HUES6 (cell line): Measurements from ENCODE around the gene SLC4A9.

Source experiments
- H3K27ac ChIP-seq: 2 replicates; pipeline ENCODE4 v1.7.0; 2013; ENCODE audit warnings: low read depth, mild to moderate bottlenecking, low read length, inconsistent platforms
- H3K27me3 ChIP-seq: 2 replicates; pipeline ENCODE4 v1.6.1; 2013; ENCODE audit warnings: low read length; ENCODE audit not compliant: control insufficient read depth, insufficient read depth
- H3K36me3 ChIP-seq: 2 replicates; pipeline ENCODE4 v1.6.1; 2013; ENCODE audit warnings: low read length; ENCODE audit not compliant: control insufficient read depth, insufficient read depth
- H3K4me1 ChIP-seq: 2 replicates; pipeline ENCODE4 v1.6.1; 2013; ENCODE audit warnings: low read length; ENCODE audit not compliant: control insufficient read depth, insufficient read depth
- H3K4me3 ChIP-seq: 2 replicates; pipeline ENCODE4 v1.5.1; 2013; ENCODE audit warnings: low read depth, low read length
- H3K9ac ChIP-seq: one replicate; pipeline ENCODE4 v1.6.1; 2013; ENCODE audit warnings: mild to moderate bottlenecking, low read length
- H3K9me3 ChIP-seq: 2 replicates; pipeline ENCODE4 v1.6.1; 2013; ENCODE audit warnings: low read depth, low read length; ENCODE audit not compliant: control insufficient read depth, insufficient read depth

Gene SLC4A9, protein sequence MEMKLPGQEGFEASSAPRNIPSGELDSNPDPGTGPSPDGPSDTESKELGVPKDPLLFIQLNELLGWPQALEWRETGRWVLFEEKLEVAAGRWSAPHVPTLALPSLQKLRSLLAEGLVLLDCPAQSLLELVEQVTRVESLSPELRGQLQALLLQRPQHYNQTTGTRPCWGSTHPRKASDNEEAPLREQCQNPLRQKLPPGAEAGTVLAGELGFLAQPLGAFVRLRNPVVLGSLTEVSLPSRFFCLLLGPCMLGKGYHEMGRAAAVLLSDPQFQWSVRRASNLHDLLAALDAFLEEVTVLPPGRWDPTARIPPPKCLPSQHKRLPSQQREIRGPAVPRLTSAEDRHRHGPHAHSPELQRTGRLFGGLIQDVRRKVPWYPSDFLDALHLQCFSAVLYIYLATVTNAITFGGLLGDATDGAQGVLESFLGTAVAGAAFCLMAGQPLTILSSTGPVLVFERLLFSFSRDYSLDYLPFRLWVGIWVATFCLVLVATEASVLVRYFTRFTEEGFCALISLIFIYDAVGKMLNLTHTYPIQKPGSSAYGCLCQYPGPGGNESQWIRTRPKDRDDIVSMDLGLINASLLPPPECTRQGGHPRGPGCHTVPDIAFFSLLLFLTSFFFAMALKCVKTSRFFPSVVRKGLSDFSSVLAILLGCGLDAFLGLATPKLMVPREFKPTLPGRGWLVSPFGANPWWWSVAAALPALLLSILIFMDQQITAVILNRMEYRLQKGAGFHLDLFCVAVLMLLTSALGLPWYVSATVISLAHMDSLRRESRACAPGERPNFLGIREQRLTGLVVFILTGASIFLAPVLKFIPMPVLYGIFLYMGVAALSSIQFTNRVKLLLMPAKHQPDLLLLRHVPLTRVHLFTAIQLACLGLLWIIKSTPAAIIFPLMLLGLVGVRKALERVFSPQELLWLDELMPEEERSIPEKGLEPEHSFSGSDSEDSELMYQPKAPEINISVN

DNA sequence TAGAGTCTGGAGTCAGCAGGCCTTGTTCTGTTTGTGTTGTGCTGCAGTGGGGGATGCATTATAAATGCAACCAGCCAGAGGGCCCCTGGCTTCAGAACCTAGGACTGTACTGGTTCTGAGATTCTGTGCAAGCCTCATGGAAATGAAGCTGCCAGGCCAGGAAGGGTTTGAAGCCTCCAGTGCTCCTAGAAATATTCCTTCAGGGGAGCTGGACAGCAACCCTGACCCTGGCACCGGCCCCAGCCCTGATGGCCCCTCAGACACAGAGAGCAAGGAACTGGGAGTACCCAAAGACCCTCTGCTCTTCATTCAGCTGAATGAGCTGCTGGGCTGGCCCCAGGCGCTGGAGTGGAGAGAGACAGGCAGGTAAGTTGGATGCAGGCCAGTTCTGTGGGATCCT lies at the start of gene SLC4A9:
Gene SLC4A9, plus strand, starts transcription at position 94 of the 400 bp plus-strand sequence. Its CDS starts 43 bp downstream, at position 137.
- Histone ChIP-seq H3K9me3 (no peaks in the 10 kb centered on the region), H3K9ac (no peak within 1 kb of the TSS), H3K4me1 (peaks cover 14% of the 10 kb centered on the region), H3K27me3 (peaks cover 10% of the 10 kb centered on the region), H3K4me3 (no peak within 1 kb of the TSS), H3K27ac (no peak within 1 kb of the TSS), H3K36me3 (no peaks in the 10 kb centered on the region)

DNA sequence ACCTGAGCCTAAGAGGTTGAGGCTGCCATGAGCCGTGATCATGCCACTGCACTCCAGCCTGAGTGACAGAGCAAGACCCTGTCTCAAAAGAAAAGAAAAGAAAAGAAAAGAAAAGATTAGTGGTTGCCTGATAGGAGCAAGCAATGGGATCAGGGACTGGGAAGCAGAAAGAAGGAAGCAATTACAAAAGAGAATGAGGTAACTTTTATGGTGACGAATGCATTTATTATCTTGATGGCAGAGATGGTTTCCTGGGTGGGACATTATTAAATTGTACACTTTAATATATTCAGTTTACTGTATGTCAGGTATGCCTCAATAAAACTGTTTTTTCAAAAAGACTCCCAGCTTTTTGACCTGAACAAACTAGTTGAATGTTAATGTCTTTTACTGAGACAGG lies 49.6 kb upstream of the SLC4A9 start:
- Histone ChIP-seq H3K4me3 (no peak overlapping the region), H3K4me1 (peaks cover 15% of the 10 kb centered on the region), H3K9ac (no peak overlapping the region), H3K27ac (no peak overlapping the region), H3K9me3 (no peaks in the 10 kb centered on the region), H3K27me3 (no peaks in the 10 kb centered on the region), H3K36me3 (no peaks in the 10 kb centered on the region)

DNA sequence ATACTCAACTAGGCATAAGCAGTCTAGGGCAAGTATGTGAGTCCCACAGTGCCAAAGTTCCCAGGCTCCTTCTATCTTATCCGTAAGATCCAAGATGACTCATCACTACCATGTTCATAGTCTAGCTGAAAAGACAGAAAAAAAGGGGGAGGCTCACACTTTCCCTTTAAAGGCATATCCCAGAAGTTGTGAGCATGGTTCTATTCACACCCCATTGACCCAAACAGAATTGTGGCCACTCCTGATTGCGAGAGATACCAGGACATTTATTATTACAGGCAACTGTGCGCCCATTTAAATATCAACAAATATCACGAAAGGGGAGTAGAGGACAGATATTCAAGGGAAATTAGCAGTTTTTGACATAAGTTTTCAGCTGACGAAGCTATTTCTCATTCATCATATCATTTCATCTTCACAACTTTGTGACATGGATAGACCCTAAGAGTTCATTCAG lies 49.0 kb upstream of the SLC4A9 start:
- Histone ChIP-seq H3K9me3 (no peaks in the 10 kb centered on the region), H3K27ac (no peak overlapping the region), H3K9ac (no peak overlapping the region), H3K4me1 (peaks cover 15% of the 10 kb centered on the region), H3K4me3 (no peak overlapping the region), H3K36me3 (no peaks in the 10 kb centered on the region), H3K27me3 (no peaks in the 10 kb centered on the region)

DNA sequence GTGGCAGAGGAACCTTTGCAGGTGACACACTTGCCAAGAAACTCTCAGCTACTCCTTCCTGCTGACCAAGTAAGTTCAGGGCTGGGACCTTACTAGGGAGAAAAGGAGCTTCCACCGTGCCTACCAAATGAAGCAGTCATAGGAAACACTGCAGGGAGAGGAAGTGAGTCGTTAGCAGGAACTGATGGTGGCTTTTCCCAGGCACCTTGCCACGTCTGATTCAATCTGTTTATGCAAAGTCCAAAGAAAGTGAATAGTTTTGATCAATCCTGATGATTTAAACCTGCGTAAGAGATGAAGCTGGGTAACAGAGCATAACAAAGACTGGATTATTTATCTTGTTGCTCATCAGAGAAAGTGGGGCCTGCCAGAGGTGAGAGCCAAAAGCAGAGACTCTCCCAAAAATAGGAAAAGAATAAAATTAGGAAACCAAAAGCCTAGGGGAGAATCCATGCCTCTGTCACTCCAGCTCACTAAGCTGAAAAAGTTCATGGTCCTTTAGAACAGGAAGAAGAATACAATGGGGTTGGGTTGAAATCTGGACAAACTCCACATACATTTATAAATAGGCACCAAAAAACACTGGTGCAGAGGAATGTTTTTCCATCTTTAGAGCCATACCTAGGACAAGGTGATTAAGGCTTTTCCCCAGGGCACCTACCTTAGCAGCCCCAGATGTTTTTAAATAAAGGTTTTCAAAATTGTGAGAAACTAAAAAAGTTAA lies 47.8 kb upstream of the SLC4A9 start:
- Histone ChIP-seq H3K9ac (no peak overlapping the region), H3K27ac (no peak overlapping the region)

DNA sequence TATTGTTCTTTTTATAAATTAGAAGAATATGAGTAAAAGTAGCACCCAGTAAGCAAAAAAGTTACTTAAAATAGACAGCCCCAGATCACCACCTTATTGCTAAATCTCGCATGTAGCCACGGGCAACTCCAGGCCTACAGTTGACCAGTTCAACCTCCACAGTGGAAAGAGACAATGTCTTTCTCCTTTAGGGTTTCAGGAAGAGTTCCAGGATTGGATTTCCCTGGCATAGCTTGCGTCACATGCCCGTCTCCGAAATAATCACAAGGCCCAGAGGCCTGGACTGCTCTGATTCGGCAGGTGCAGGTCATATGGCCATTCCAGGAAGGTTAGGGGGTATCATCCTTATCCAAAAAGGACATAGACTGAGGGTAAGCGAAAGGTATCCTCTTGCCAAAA lies 47.2 kb upstream of the SLC4A9 start:
- Histone ChIP-seq H3K36me3 (no peaks in the 10 kb centered on the region), H3K4me1 (peaks cover 15% of the 10 kb centered on the region), H3K9me3 (no peaks in the 10 kb centered on the region), H3K27ac (no peak overlapping the region), H3K4me3 (no peak overlapping the region), H3K9ac (no peak overlapping the region), H3K27me3 (no peaks in the 10 kb centered on the region)

More for the DNA sequence above, 47.8 kb upstream of the SLC4A9 start:
- H3K36me3 ChIP-seq, result no peaks in the 10 kb centered on the region
- H3K9me3 ChIP-seq, result no peaks in the 10 kb centered on the region
- H3K4me1 ChIP-seq, result peaks cover 15% of the 10 kb centered on the region
- H3K4me3 ChIP-seq, result no peak overlapping the region
- H3K27me3 ChIP-seq, result no peaks in the 10 kb centered on the region

DNA sequence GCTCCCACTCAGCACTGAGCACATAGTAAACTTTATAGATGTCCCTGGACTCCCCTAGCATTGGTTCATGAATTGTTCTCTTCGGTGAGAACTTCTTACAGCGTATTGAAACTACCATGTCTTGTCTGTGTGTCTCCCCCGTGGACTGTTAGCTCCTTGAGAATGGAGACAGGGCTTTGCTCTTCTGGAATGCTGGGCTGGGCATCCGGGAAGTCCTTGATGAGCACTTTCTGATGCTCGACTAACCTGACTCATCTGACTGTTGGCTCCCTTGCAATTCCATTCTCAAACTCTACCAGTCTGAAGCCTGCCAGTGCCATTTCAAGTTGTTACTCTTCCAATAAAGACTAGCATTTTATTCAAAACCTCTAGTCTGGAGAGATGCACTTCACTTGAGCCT lies 42.1 kb upstream of the SLC4A9 start:
- H3K9me3 ChIP-seq, result no peaks in the 10 kb centered on the region
- no peak overlapping the region for H3K27ac ChIP-seq
- H3K9ac ChIP-seq, result no peak overlapping the region
- no peaks in the 10 kb centered on the region for H3K36me3 ChIP-seq
- H3K4me3 ChIP-seq, result no peak overlapping the region
- H3K4me1 ChIP-seq, result peaks cover under 1% of the 10 kb centered on the region; the same call in 1 of the 2 replicates
- H3K27me3 ChIP-seq, result no peaks in the 10 kb centered on the region

DNA sequence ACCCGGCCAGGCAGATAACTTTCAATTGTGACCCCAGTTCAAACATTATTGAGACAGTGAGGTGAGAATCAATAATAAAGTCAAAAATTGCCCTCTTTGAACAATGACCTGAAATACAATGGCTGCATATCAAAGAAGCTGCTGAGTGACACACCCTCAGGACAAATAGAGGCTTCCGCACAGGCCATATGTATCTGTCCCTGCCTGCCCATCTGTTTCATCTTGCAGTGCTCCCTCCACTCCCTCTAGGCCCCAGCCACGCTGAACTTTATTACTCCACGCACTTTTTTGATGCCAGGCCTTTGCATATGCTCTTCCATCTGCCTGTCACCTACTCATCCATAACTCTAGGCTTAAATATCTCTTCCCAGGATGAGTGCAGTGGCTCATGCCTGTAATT lies 41.2 kb upstream of the SLC4A9 start:
- no peaks in the 10 kb centered on the region for H3K36me3 ChIP-seq
- no peak overlapping the region for H3K9ac ChIP-seq
- no peaks in the 10 kb centered on the region for H3K27me3 ChIP-seq
- no peaks in the 10 kb centered on the region for H3K9me3 ChIP-seq
- no peak overlapping the region for H3K4me3 ChIP-seq
- no peak overlapping the region for H3K27ac ChIP-seq
- peaks cover 10% of the 10 kb centered on the region; the same call in 1 of the 2 replicates for H3K4me1 ChIP-seq

DNA sequence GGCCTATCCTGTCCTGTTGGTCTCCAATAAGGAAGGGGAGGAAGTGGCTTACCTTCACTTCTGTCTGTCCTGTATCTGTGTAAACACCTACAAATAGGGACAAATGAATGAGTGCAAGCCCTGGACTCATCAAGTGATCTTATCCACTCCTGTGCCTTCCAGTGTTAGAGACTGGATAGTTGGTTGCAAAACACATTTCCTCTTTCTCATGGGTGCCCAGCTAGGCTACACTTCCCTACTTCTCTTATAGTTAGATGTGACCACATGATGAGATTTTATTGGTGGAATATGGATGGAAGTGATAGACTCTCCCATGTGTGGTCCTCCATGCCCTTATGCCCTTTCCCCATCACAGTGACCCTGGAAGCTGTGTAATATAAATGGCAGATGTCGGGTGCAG lies 40.2 kb upstream of the SLC4A9 start:
- no peak overlapping the region for H3K9ac ChIP-seq
- H3K27ac ChIP-seq, result no peak overlapping the region
- no peak overlapping the region for H3K4me3 ChIP-seq
- H3K9me3 ChIP-seq, result no peaks in the 10 kb centered on the region
- H3K36me3 ChIP-seq, result no peaks in the 10 kb centered on the region
- no peaks in the 10 kb centered on the region for H3K27me3 ChIP-seq
- H3K4me1 ChIP-seq, result peaks cover 15% of the 10 kb centered on the region; the same call in 1 of the 2 replicates

DNA sequence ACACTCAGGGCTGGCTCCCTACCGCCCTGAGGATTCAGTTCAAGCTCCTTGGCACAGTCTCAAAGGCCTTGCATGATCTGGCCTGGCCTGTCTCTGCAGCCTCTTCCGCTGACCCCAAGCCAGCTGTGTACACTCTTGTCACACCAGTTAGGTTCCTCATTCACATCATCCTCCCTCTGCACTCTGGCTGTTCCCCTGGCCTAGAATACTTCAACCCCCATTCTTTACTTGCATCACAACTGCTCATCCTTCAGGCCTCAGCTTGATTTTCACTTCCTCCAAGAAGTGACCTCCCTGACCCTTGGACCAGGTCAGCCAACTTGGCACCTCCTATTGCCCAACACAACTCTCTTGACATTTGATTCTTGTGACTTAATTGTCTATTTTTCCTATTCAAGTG lies 38.2 kb upstream of the SLC4A9 start:
- H3K27ac ChIP-seq, result no peak overlapping the region

More for the DNA sequence above, 38.2 kb upstream of the SLC4A9 start:
- Histone ChIP-seq H3K4me3 (no peak overlapping the region), H3K27me3 (no peaks in the 10 kb centered on the region), H3K9ac (no peak overlapping the region), H3K4me1 (peaks cover 15% of the 10 kb centered on the region; the same call in 1 of the 2 replicates), H3K36me3 (no peaks in the 10 kb centered on the region), H3K9me3 (no peaks in the 10 kb centered on the region)
